ENCODE measurements around the gene ADAMTS15.

DNA sequence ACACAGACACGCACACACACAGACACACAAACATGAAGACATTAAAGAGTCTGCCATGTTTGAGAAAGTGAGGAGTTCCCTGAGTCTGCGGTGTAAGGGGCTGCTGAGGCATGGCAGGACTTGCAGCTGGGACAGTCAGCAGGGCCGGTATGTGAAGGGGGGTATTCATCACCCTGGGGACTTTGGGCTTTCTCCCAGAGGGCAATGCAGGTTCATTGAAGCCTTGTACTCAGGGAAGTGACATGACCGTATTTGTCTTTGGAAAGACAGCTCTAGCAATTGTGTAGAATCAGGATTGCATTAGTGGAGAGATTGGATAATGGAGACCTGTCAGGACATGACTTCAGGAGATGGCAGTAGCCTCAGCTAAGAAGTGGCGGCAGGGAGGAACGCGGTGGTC, 10.6 kb upstream of the ADAMTS15 start:
- TF ChIP-seq, protein P1, sequence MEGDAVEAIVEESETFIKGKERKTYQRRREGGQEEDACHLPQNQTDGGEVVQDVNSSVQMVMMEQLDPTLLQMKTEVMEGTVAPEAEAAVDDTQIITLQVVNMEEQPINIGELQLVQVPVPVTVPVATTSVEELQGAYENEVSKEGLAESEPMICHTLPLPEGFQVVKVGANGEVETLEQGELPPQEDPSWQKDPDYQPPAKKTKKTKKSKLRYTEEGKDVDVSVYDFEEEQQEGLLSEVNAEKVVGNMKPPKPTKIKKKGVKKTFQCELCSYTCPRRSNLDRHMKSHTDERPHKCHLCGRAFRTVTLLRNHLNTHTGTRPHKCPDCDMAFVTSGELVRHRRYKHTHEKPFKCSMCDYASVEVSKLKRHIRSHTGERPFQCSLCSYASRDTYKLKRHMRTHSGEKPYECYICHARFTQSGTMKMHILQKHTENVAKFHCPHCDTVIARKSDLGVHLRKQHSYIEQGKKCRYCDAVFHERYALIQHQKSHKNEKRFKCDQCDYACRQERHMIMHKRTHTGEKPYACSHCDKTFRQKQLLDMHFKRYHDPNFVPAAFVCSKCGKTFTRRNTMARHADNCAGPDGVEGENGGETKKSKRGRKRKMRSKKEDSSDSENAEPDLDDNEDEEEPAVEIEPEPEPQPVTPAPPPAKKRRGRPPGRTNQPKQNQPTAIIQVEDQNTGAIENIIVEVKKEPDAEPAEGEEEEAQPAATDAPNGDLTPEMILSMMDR (IDR thresholded peaks at IDR 0.05): no peak
- no peak for TF ChIP-seq POLR2AphosphoS5 (IDR thresholded peaks at IDR 0.05)
